MCF 10A (cell line): ENCODE data around the gene C21orf58. TPM values are rescaled to one million over a fixed set of nuclear protein-coding genes. Genes with fewer than 3 reads are reported as not detected.
"Not testable (repeated sequence)": the region's sequence is repeated elsewhere in the genome, so short reads cannot be mapped to it uniquely, and the experiment has no call there.

Source experiments
- Bru-seq: library from RNA; stranded (reverse); fragments of 400-500 nt; gene quantifications from one replicate; lab custom pipeline; 2021; lab: Mats Ljungman, UMichigan
- BruChase-seq, 2 experiments: library from RNA; stranded (reverse); fragments of 400-500 nt; gene quantifications; one replicate each; lab custom pipeline; 2021; lab: Mats Ljungman, UMichigan
- BruUV-seq: library from RNA; stranded (reverse); fragments of 400-500 nt; replicated peaks from 2 replicates; lab custom pipeline; 2021; lab: Mats Ljungman, UMichigan
- CTCF ChIA-PET: fragments of 300-600 bp; sonication (Branson Sonifier 250); formaldehyde crosslinking; extraction: SDS; loops from one replicate; lab custom pipeline; 2021; ENCODE audit warnings: antibody characterized with exemption, inconsistent platforms; lab: Yijun Ruan, JAX
- POLR2A ChIA-PET: fragments of 300-600, 350-650 bp; sonication (Branson Sonifier 250); formaldehyde crosslinking; extraction: SDS; loops from one replicate; lab custom pipeline; 2020; ENCODE audit warnings: antibody characterized with exemption, inconsistent platforms; lab: Yijun Ruan, JAX
- DNase-seq: peaks from one replicate; pipeline ENCODE4 v3.0.0-alpha.2; 2018; ENCODE audit not compliant: unreplicated experiment
- H3K27ac Mint-ChIP-seq: one replicate; pipeline ENCODE4 v1.8.0; 2022; ENCODE audit warnings: mild to moderate bottlenecking, low read depth, mixed read lengths; ENCODE audit not compliant: unreplicated experiment
- H3K27me3 Mint-ChIP-seq: one replicate; pipeline ENCODE4 v1.8.0; 2022; ENCODE audit warnings: mixed read lengths; ENCODE audit not compliant: insufficient read depth, unreplicated experiment
- H3K36me3 Mint-ChIP-seq: one replicate; pipeline ENCODE4 v1.8.0; 2022; ENCODE audit warnings: mild to moderate bottlenecking, moderate library complexity, mixed read lengths; ENCODE audit not compliant: insufficient read depth, unreplicated experiment
- H3K4me1 Mint-ChIP-seq: one replicate; pipeline ENCODE4 v1.8.0; 2022; ENCODE audit warnings: mixed read lengths; ENCODE audit not compliant: insufficient read depth, unreplicated experiment
- H3K4me3 Mint-ChIP-seq: one replicate; pipeline ENCODE4 v1.8.0; 2022; ENCODE audit warnings: mild to moderate bottlenecking, moderate library complexity, mixed read lengths; ENCODE audit not compliant: unreplicated experiment
- H3K9me3 Mint-ChIP-seq: one replicate; pipeline ENCODE4 v1.8.0; 2022; ENCODE audit warnings: mixed read lengths; ENCODE audit not compliant: unreplicated experiment
- CTCF ChIP-seq: fragments of 200-600 bp; IDR thresholded peaks from one replicate; pipeline ENCODE4 v1.8.0; 2022; ENCODE audit warnings: antibody characterized with exemption, mild to moderate bottlenecking; ENCODE audit not compliant: unreplicated experiment
- intact Hi-C: fragments of 100-400 bp; cut with micrococcal nuclease; formaldehyde crosslinking; loops from 2 replicates; pipeline ENCODE4 v1.14.1; 2022
- long read RNA-seq: library from polyadenylated mRNA; stranded (forward); transcript quantifications from one replicate; pipeline ENCODE4 v2.0.0, GENCODE V29; 2022
- total RNA-seq: library from RNA; stranded (reverse); gene quantifications from 2 replicates; pipeline ENCODE4 v1.2.3, GENCODE V29; 2022

The C21orf58 gene
- 6.4 and 7.8 TPM in 2 replicates for total RNA-seq
- Bru-seq, nascent RNA, result percentile 42 among the genes with signal in this experiment
- BruChase-seq, experiment 1, labeled RNA remaining after a 6-hour chase, result percentile 42 among the genes with signal in this experiment
- percentile 48 among the genes with signal in this experiment for BruChase-seq, experiment 2, labeled RNA remaining after a 2-hour chase
- long read RNA-seq, partial matches to known transcripts, result 0 of 7 reads
- long read RNA-seq, other reads (novel, unspliced or antisense), result 6 of 7 reads

GRCh38 chr21:46323710-46324389, at the start of gene C21orf58, which contains the start of gene PCNT:
C21orf58 (minus strand) TSS chr21:46323870; CDS start chr21:46322738, 1,132 bp downstream.
PCNT (plus strand) TSS chr21:46324156; CDS start chr21:46324229, 73 bp downstream.
- Mint-ChIP-seq H3K27ac (peak within 1 kb of the TSS; percentile 94), H3K4me1 (peaks cover 18% of the 10 kb centered on the region), H3K36me3 (peaks cover 23% of the 10 kb centered on the region), H3K9me3 (no peaks in the 10 kb centered on the region), H3K27me3 (no peaks in the 10 kb centered on the region), H3K4me3 (peak within 1 kb of the TSS; percentile 86)
- intact Hi-C loops, result no loop called here
- ChIA-PET POLR2A (interaction anchor here (0.6 to 1.8 kb wide), 7 partner anchors 11 to 314 kb away, joined by 3 to 15 read pairs (median 5); partner anchors contain the start of genes MCM3AP and YBEY), CTCF (no interaction called here)
- DNase-seq, result peak; percentile 97
- BruUV-seq, result no TSS peak
- no peak for TF ChIP-seq CTCF

GRCh38 chr21:46372947-46373346, 49.3 kb upstream of the C21orf58 start:
- POLR2A ChIA-PET, result interaction anchor here (1.0 kb wide), 1 partner anchor 65 kb away, joined by 3 read pairs; no protein-coding TSS in a partner anchor

GRCh38 chr21:46372014-46372485, 48.4 kb upstream of the C21orf58 start:
- peaks cover 47% of the 10 kb centered on the region for H3K36me3 Mint-ChIP-seq
- no peak for TF ChIP-seq CTCF
- BruUV-seq, result no TSS peak
- no peak for DNase-seq
- no peaks in the 10 kb centered on the region for H3K4me1 Mint-ChIP-seq
- no peak overlapping the region for H3K4me3 Mint-ChIP-seq
- intact Hi-C loops, result no loop called here
- H3K27me3 Mint-ChIP-seq, result no peaks in the 10 kb centered on the region
- ChIA-PET POLR2A (no interaction called here), CTCF (no interaction called here)
- H3K27ac Mint-ChIP-seq, result no peak overlapping the region
- H3K9me3 Mint-ChIP-seq, result no peaks in the 10 kb centered on the region

More at GRCh38 chr21:46372947-46373346, 49.3 kb upstream of the C21orf58 start:
- intact Hi-C loops, H3K4me1 Mint-ChIP-seq, BruUV-seq, H3K9me3 Mint-ChIP-seq, H3K27me3 Mint-ChIP-seq, DNase-seq, CTCF ChIA-PET, H3K4me3 Mint-ChIP-seq, H3K27ac Mint-ChIP-seq: not testable (repeated sequence)
- peaks cover 38% of the 10 kb centered on the region for H3K36me3 Mint-ChIP-seq

- Mint-ChIP-seq H3K4me3 (no peak overlapping the region), H3K27me3 (no peaks in the 10 kb centered on the region), H3K36me3 (peaks cover 54% of the 10 kb centered on the region), H3K27ac (no peak overlapping the region), H3K9me3 (no peaks in the 10 kb centered on the region), H3K4me1 (no peaks in the 10 kb centered on the region)
- no peak for DNase-seq
- no TSS peak for BruUV-seq
- ChIA-PET CTCF (no interaction called here), POLR2A (no interaction called here)
- intact Hi-C loops, result no loop called here
- TF ChIP-seq CTCF, result no peak
These were observed 47.7 kb upstream of the C21orf58 start for GRCh38 chr21:46371204-46372013.
